Measurements from ENCODE around the gene SEMA4B. TPM values are rescaled to one million over a fixed set of nuclear protein-coding genes. Genes with fewer than 3 reads are reported as not detected.

The SEMA4B gene
- total RNA-seq, 1 experiment from 2014 or later = 32.5 TPM

- H2BK20ac ChIP-seq (ENCODE audit: low read depth, low read length, poor library complexity, severe bottlenecking) = no peak overlapping the region
- H3K23ac ChIP-seq (ENCODE audit: insufficient read length, low read depth, low read length) = no peak overlapping the region
- no peak overlapping the region for H2AK5ac ChIP-seq (ENCODE audit: insufficient read length, low read length)
- no peak overlapping the region for H2AFZ ChIP-seq (ENCODE audit: low read length)
- H3K23me2 ChIP-seq (ENCODE audit: insufficient read length, low read depth, low read length, poor library complexity, severe bottlenecking) = peaks cover 13% of the 10 kb centered on the region
- H3K18ac ChIP-seq (ENCODE audit: insufficient read length, low read depth, low read length) = no peak overlapping the region
- no CpG with 5 or more reads among the region's 7 CpGs for WGBS (ENCODE audit: extremely low coverage, insufficient read length, low lambda C conversion rate)
- H2BK12ac ChIP-seq (ENCODE audit: insufficient read length, low read depth, low read length) = no peak overlapping the region
- no peak overlapping the region for H4K8ac ChIP-seq (replicated peaks; ENCODE audit: insufficient read length, low read depth, low read length)
- no peak overlapping the region for H2BK120ac ChIP-seq (ENCODE audit: low read depth, low read length, poor library complexity, severe bottlenecking)
- H3K9me3 Mint-ChIP-seq = no peaks in the 10 kb centered on the region
- peaks cover 3% of the 10 kb centered on the region; the same call in 1 of the 2 replicates for H3K79me2 ChIP-seq (ENCODE audit: insufficient read depth, low read length)
- H4K91ac ChIP-seq (ENCODE audit: insufficient read length, low read depth, low read length) = no peak overlapping the region
- H3K9ac ChIP-seq (ENCODE audit: extremely low read depth, insufficient read length, low read length) = no peak overlapping the region
- peaks cover 22 to 23% of the 10 kb centered on the region in 2 experiments for H3K4me1 Mint-ChIP-seq
- H3K27ac ChIP-seq (ENCODE audit: insufficient read length, low read depth, low read length) = no peak overlapping the region
- H3K9me3 ChIP-seq (ENCODE audit: control insufficient read depth, low read depth, low read length) = no peaks in the 10 kb centered on the region
- no peaks in the 10 kb centered on the region; the same call in 1 of the 2 replicates for H3K27me3 ChIP-seq (ENCODE audit: insufficient read depth, low read length)
- H3K4ac ChIP-seq (ENCODE audit: low read depth, low read length) = no peak overlapping the region
- no peak overlapping the region for H3K27ac Mint-ChIP-seq
- no peak overlapping the region for H3K56ac ChIP-seq (ENCODE audit: insufficient read length, low read depth, low read length)
- no peaks in the 10 kb centered on the region for H4K20me1 ChIP-seq (ENCODE audit: control insufficient read depth, insufficient read depth, insufficient read length)
- TF ChIP-seq CTCF (conservative IDR thresholded peaks at IDR 0.05) = no peak
- H2BK15ac ChIP-seq (ENCODE audit: low read depth, low read length) = no peak overlapping the region
- no peak overlapping the region for H2BK5ac ChIP-seq (ENCODE audit: insufficient read length, low read length)
- H3K79me1 ChIP-seq (ENCODE audit: insufficient read depth, low read depth, low read length, poor library complexity, severe bottlenecking) = peaks cover 13% of the 10 kb centered on the region
- H3K36me3 Mint-ChIP-seq (ENCODE audit: insufficient read depth in 1 of 3, low read depth in 3 of 3) = peaks cover 5 to 9% (median 7%) of the 10 kb centered on the region in 3 experiments; a peak in 4 of 7 replicates
- H3K14ac ChIP-seq (ENCODE audit: insufficient read depth, low read length) = no peak overlapping the region; the same call in 1 of the 2 replicates
- peaks cover 4% of the 10 kb centered on the region for H3K27me3 Mint-ChIP-seq (ENCODE audit: low read depth)
- H3K4me2 ChIP-seq (ENCODE audit: insufficient read depth, insufficient read length, low read length) = no peak overlapping the region
- peaks cover 6% of the 10 kb centered on the region; the same call in 1 of the 2 replicates for H3K4me1 ChIP-seq (ENCODE audit: insufficient read depth, low read length)
- no peak overlapping the region for H3T11ph ChIP-seq (ENCODE audit: low read length)
- DNase-seq = no peak
- H4K5ac ChIP-seq (ENCODE audit: insufficient read length, low read depth, low read length) = no peak overlapping the region
- no peak overlapping the region; a peak in 1 of 5 replicates for H3K4me3 Mint-ChIP-seq
Measured at GRCh38 chr15:90203473-90203872, 2.3 kb downstream of the SEMA4B start.

Measured in H9 (cell line).